Measurements from ENCODE around the gene UHMK1. TPM values are rescaled to one million over a fixed set of nuclear protein-coding genes. Genes with fewer than 3 reads are reported as not detected.
"Not testable (repeated sequence)": the region's sequence is repeated elsewhere in the genome, so short reads cannot be mapped to it uniquely, and the experiment has no call there.

UHMK1 gene
- 56.3 and 56.7 TPM in 2 replicates for total RNA-seq

- Mint-ChIP-seq H3K27ac (peak within 1 kb of the TSS; percentile 90), H3K4me3 (ENCODE audit: low read depth) (peak within 1 kb of the TSS; percentile 93), H3K27me3 (ENCODE audit: low read depth) (peaks cover 3% of the 10 kb centered on the region), H3K36me3 (ENCODE audit: low read depth) (peaks cover 31% of the 10 kb centered on the region), H3K9me3 (no peaks in the 10 kb centered on the region), H3K4me1 (ENCODE audit: low read depth) (peaks cover 31% of the 10 kb centered on the region)
- DNase-seq (ENCODE audit: low spot score) = peak; percentile 85
- intact Hi-C loops (cut with micrococcal nuclease) = loop anchor here (1.0 to 5.0 kb wide), 2 partner anchors 63 to 824 kb away; partner anchors contain the start of genes NUF2 and UAP1
Observed at GRCh38 chr1:162497723-162498495, at the start of gene UHMK1. Gene UHMK1 (plus strand): TSS chr1:162497818. CDS start chr1:162498001, 183 bp downstream.

- H3K27ac Mint-ChIP-seq; H3K36me3 Mint-ChIP-seq (ENCODE audit: low read depth); H3K4me3 Mint-ChIP-seq (ENCODE audit: low read depth); DNase-seq (ENCODE audit: low spot score); H3K27me3 Mint-ChIP-seq (ENCODE audit: low read depth); H3K4me1 Mint-ChIP-seq (ENCODE audit: low read depth); intact Hi-C loops (cut with micrococcal nuclease); H3K9me3 Mint-ChIP-seq: not testable (repeated sequence)
Observed at GRCh38 chr1:162454361-162454760, 43.3 kb upstream of the UHMK1 start.

- intact Hi-C loops (cut with micrococcal nuclease) = no loop called here
- Mint-ChIP-seq H3K4me3 (ENCODE audit: low read depth) (no peak overlapping the region), H3K36me3 (ENCODE audit: low read depth) (no peaks in the 10 kb centered on the region), H3K4me1 (ENCODE audit: low read depth) (no peaks in the 10 kb centered on the region), H3K27me3 (ENCODE audit: low read depth) (no peaks in the 10 kb centered on the region), H3K27ac (no peak overlapping the region), H3K9me3 (no peaks in the 10 kb centered on the region)
- DNase-seq (ENCODE audit: low spot score) = no peak
Observed at GRCh38 chr1:162456323-162456722, 41.3 kb upstream of the UHMK1 start.

- Mint-ChIP-seq H3K27me3 (ENCODE audit: low read depth) (no peaks in the 10 kb centered on the region), H3K4me3 (ENCODE audit: low read depth) (no peak overlapping the region), H3K27ac (no peak overlapping the region), H3K9me3 (no peaks in the 10 kb centered on the region), H3K36me3 (ENCODE audit: low read depth) (no peaks in the 10 kb centered on the region), H3K4me1 (ENCODE audit: low read depth) (no peaks in the 10 kb centered on the region)
- DNase-seq (ENCODE audit: low spot score) = no peak
- intact Hi-C loops (cut with micrococcal nuclease) = no loop called here
Observed at GRCh38 chr1:162458236-162458635, 39.4 kb upstream of the UHMK1 start.

GRCh38 chr1:162462425-162462824, 35.2 kb upstream of the UHMK1 start:
- intact Hi-C loops (cut with micrococcal nuclease); H3K27ac Mint-ChIP-seq; H3K4me1 Mint-ChIP-seq (ENCODE audit: low read depth); DNase-seq (ENCODE audit: low spot score); H3K27me3 Mint-ChIP-seq (ENCODE audit: low read depth); H3K36me3 Mint-ChIP-seq (ENCODE audit: low read depth); H3K9me3 Mint-ChIP-seq; H3K4me3 Mint-ChIP-seq (ENCODE audit: low read depth): not testable (repeated sequence)

- intact Hi-C loops (cut with micrococcal nuclease) = no loop called here
- Mint-ChIP-seq H3K4me1 (ENCODE audit: low read depth) (no peaks in the 10 kb centered on the region), H3K27me3 (ENCODE audit: low read depth) (no peaks in the 10 kb centered on the region), H3K9me3 (no peaks in the 10 kb centered on the region), H3K36me3 (ENCODE audit: low read depth) (no peaks in the 10 kb centered on the region), H3K4me3 (ENCODE audit: low read depth) (no peak overlapping the region), H3K27ac (no peak overlapping the region)
- no peak for DNase-seq (ENCODE audit: low spot score)
Observed at GRCh38 chr1:162463021-162463420, 34.6 kb upstream of the UHMK1 start.

GRCh38 chr1:162466797-162467196, 30.8 kb upstream of the UHMK1 start:
- no peak for DNase-seq (ENCODE audit: low spot score)
- intact Hi-C loops (cut with micrococcal nuclease) = no loop called here
- Mint-ChIP-seq H3K27me3 (ENCODE audit: low read depth) (peaks cover 3% of the 10 kb centered on the region), H3K4me1 (ENCODE audit: low read depth) (no peaks in the 10 kb centered on the region), H3K36me3 (ENCODE audit: low read depth) (no peaks in the 10 kb centered on the region), H3K9me3 (no peaks in the 10 kb centered on the region), H3K27ac (no peak overlapping the region), H3K4me3 (ENCODE audit: low read depth) (no peak overlapping the region)

GRCh38 chr1:162470216-162470615, 27.4 kb upstream of the UHMK1 start:
- no peak overlapping the region for H3K4me3 Mint-ChIP-seq (ENCODE audit: low read depth)
- no peaks in the 10 kb centered on the region for H3K36me3 Mint-ChIP-seq (ENCODE audit: low read depth)
- no peak for DNase-seq (ENCODE audit: low spot score)
- H3K27ac Mint-ChIP-seq = no peak overlapping the region
- peaks cover 5% of the 10 kb centered on the region for H3K9me3 Mint-ChIP-seq
- no peaks in the 10 kb centered on the region for H3K4me1 Mint-ChIP-seq (ENCODE audit: low read depth)
- H3K27me3 Mint-ChIP-seq (ENCODE audit: low read depth) = peaks cover 3% of the 10 kb centered on the region
- intact Hi-C loops (cut with micrococcal nuclease) = no loop called here

GRCh38 chr1:162471290-162471853, 26.2 kb upstream of the UHMK1 start:
- no peak overlapping the region for H3K4me3 Mint-ChIP-seq (ENCODE audit: low read depth)
- intact Hi-C loops (cut with micrococcal nuclease) = no loop called here
- peaks cover 3% of the 10 kb centered on the region for H3K27me3 Mint-ChIP-seq (ENCODE audit: low read depth)
- DNase-seq (ENCODE audit: low spot score) = no peak
- no peak overlapping the region for H3K27ac Mint-ChIP-seq
- H3K9me3 Mint-ChIP-seq = peaks cover 6% of the 10 kb centered on the region
- no peaks in the 10 kb centered on the region for H3K36me3 Mint-ChIP-seq (ENCODE audit: low read depth)
- no peaks in the 10 kb centered on the region for H3K4me1 Mint-ChIP-seq (ENCODE audit: low read depth)

GRCh38 chr1:162475089-162475488, 22.5 kb upstream of the UHMK1 start:
- intact Hi-C loops (cut with micrococcal nuclease) = no loop called here

GRCh38 chr1:162475539-162476185, 22.0 kb upstream of the UHMK1 start:
- peaks cover 3% of the 10 kb centered on the region for H3K27me3 Mint-ChIP-seq (ENCODE audit: low read depth)
- DNase-seq (ENCODE audit: low spot score) = no peak
- H3K27ac Mint-ChIP-seq = no peak overlapping the region
- peaks cover 14% of the 10 kb centered on the region for H3K9me3 Mint-ChIP-seq
- no peaks in the 10 kb centered on the region for H3K36me3 Mint-ChIP-seq (ENCODE audit: low read depth)
- intact Hi-C loops (cut with micrococcal nuclease) = no loop called here
- no peaks in the 10 kb centered on the region for H3K4me1 Mint-ChIP-seq (ENCODE audit: low read depth)
- no peak overlapping the region for H3K4me3 Mint-ChIP-seq (ENCODE audit: low read depth)

More at GRCh38 chr1:162475089-162475488, 22.5 kb upstream of the UHMK1 start:
- Mint-ChIP-seq H3K27me3 (ENCODE audit: low read depth) (peaks cover 3% of the 10 kb centered on the region), H3K4me1 (ENCODE audit: low read depth) (no peaks in the 10 kb centered on the region), H3K9me3 (peaks cover 14% of the 10 kb centered on the region), H3K4me3 (ENCODE audit: low read depth) (no peak overlapping the region), H3K27ac (no peak overlapping the region), H3K36me3 (ENCODE audit: low read depth) (no peaks in the 10 kb centered on the region)
- no peak for DNase-seq (ENCODE audit: low spot score)

- Mint-ChIP-seq H3K27ac (no peak overlapping the region), H3K4me1 (ENCODE audit: low read depth) (no peaks in the 10 kb centered on the region), H3K27me3 (ENCODE audit: low read depth) (peaks cover under 1% of the 10 kb centered on the region), H3K9me3 (peaks cover 14% of the 10 kb centered on the region), H3K36me3 (ENCODE audit: low read depth) (no peaks in the 10 kb centered on the region), H3K4me3 (ENCODE audit: low read depth) (no peak overlapping the region)
- intact Hi-C loops (cut with micrococcal nuclease) = no loop called here
- DNase-seq (ENCODE audit: low spot score) = no peak
Observed at GRCh38 chr1:162476620-162477019, 21.0 kb upstream of the UHMK1 start.

GRCh38 chr1:162485236-162485635, 12.4 kb upstream of the UHMK1 start:
- Mint-ChIP-seq H3K36me3 (ENCODE audit: low read depth) (no peaks in the 10 kb centered on the region), H3K9me3 (no peaks in the 10 kb centered on the region), H3K27me3 (ENCODE audit: low read depth) (peaks cover 13% of the 10 kb centered on the region), H3K4me1 (ENCODE audit: low read depth) (no peaks in the 10 kb centered on the region), H3K4me3 (ENCODE audit: low read depth) (no peak overlapping the region), H3K27ac (no peak overlapping the region)
- intact Hi-C loops (cut with micrococcal nuclease) = no loop called here
- no peak for DNase-seq (ENCODE audit: low spot score)

All from activated T-helper 2 cell treated with anti-CD3 and anti-CD28 coated beads, Interferon-gamma antibody, Interleukin-2, Interleukin-4, amounts not matched to agents 10 μg/mL and 5 μg/mL and 100 μg/mL, durations not matched to agents 14 hours and 24 hours and 36 hours (primary cell).